Suprapubic skin (tissue), 4 donors: Measurements from ENCODE around the gene TAF3.

Source experiments
- CTCF ChIP-seq, 2 donors: fragments of 200-600 bp in 1 of 2; fragments of 450-650 bp in 1 of 2; sonication (generic) in 1 of 2; IDR thresholded peaks; one replicate each; pipeline ENCODE4 v1.5.1; 2016 to 2019; ENCODE audit warnings: antibody characterized with exemption in 2 of 2, mild to moderate bottlenecking in 1 of 2, moderate library complexity in 1 of 2
- POLR2A ChIP-seq, 2 donors: fragments of 450-650 bp; IDR thresholded peaks; one replicate each; pipeline ENCODE4 v1.6.1; 2017; ENCODE audit warnings: antibody characterized with exemption in 2 of 2, mild to moderate bottlenecking in 2 of 2, moderate library complexity in 2 of 2
- POLR2AphosphoS5 ChIP-seq, 3 donors: sonication (generic); formaldehyde crosslinking; IDR thresholded peaks; one replicate each; pipeline ENCODE4 v1.6.1; 2017; ENCODE audit warnings: antibody characterized with exemption in 3 of 3

GRCh38 chr10:8059191-8059936 is 241.1 kb downstream of the TAF3 start:
- TF ChIP-seq POLR2AphosphoS5 (IDR thresholded peaks at IDR 0.05): no peak
- TF ChIP-seq CTCF (IDR thresholded peaks at IDR 0.05): no peak
- TF ChIP-seq POLR2A (IDR thresholded peaks at IDR 0.05): no peak
